Skeletal muscle tissue (tissue), 4 donors: ENCODE measurements around the gene C6. TPM values are rescaled to one million over a fixed set of nuclear protein-coding genes. Genes with fewer than 3 reads are reported as not detected.
"Not testable (repeated sequence)": the region's sequence is repeated elsewhere in the genome, so short reads cannot be mapped to it uniquely, and the experiment has no call there.

Experiments
- H3K27ac ChIP-seq: one replicate; pipeline ENCODE4 v1.7.0; 2013; ENCODE audit warnings: mild to moderate bottlenecking, low read depth, low read length, inconsistent platforms
- H3K27me3 ChIP-seq, 3 donors: one replicate each; pipeline ENCODE4 v1.7.0; 2013; ENCODE audit warnings: low read length in 3 of 3; ENCODE audit not compliant: control insufficient read depth in 3 of 3, insufficient read depth in 3 of 3
- H3K36me3 ChIP-seq, 3 donors: one replicate each; pipeline ENCODE4 v1.7.0; 2013; ENCODE audit warnings: low read length in 3 of 3; ENCODE audit not compliant: control insufficient read depth in 3 of 3, insufficient read depth in 3 of 3
- H3K4me1 ChIP-seq, 3 donors: one replicate each; pipeline ENCODE4 v1.7.0; 2013; ENCODE audit warnings: low read length in 3 of 3, mild to moderate bottlenecking in 3 of 3; ENCODE audit not compliant: control insufficient read depth in 3 of 3, insufficient read depth in 3 of 3
- H3K4me3 ChIP-seq, 3 donors: one replicate each; pipeline ENCODE4 v1.7.0; 2013; ENCODE audit warnings: low read length in 3 of 3
- H3K9ac ChIP-seq, 3 donors: one replicate each; pipeline ENCODE4 v1.7.0; 2013; ENCODE audit warnings: low read length in 3 of 3, mild to moderate bottlenecking in 3 of 3, moderate library complexity in 2 of 3, low read depth in 1 of 3
- H3K9me3 ChIP-seq, 3 donors: one replicate each; pipeline ENCODE4 v1.7.0; 2013; ENCODE audit warnings: low read length in 3 of 3; ENCODE audit not compliant: control insufficient read depth in 3 of 3
- total RNA-seq: library from RNA; depleted of rRNA; stranded (reverse); fragments of >200 nt; gene quantifications from one replicate; pipeline ENCODE4 v1.2.3, GENCODE V29; 2014
- donor health status: Osteomylitis.

Gene C6
- total RNA-seq, 1 donor from 2014 or later, result not detected

DNA sequence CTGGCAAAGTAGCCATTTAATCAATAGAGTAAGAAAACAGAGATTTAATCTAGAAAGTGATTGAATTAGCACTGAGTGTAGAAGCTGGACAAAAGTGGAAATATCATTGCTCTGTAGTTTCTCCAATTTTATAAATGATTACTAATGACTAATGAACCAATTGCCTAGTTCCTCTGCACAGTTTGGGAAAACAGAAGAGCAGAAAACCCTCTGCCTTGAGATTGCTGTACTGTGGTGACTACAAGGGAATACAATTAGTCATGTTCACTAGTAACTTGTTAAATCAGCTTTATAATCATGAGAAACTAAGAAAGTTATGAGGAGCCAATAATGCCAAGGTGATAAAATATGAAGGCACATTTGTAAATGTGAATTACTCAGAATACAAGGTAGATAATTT, 21.1 kb upstream of the C6 start:
- Histone ChIP-seq H3K27me3 (no peaks in the 10 kb centered on the region), H3K4me3 (no peak overlapping the region), H3K4me1 (no peaks in the 10 kb centered on the region), H3K36me3 (no peaks in the 10 kb centered on the region), H3K9me3 (peaks cover 0 to 2% (median 0%) of the 10 kb centered on the region in 3 donors), H3K27ac (no peak overlapping the region), H3K9ac (no peak overlapping the region)

GRCh38 chr5:41232797-41233196, 19.5 kb upstream of the C6 start:
- Histone ChIP-seq H3K27ac (no peak overlapping the region), H3K9ac (no peak overlapping the region), H3K36me3 (no peaks in the 10 kb centered on the region), H3K27me3 (no peaks in the 10 kb centered on the region), H3K4me1 (no peaks in the 10 kb centered on the region), H3K4me3 (no peak overlapping the region), H3K9me3 (peaks cover 0 to 7% (median 0%) of the 10 kb centered on the region in 3 donors)

GRCh38 chr5:41230276-41230675, 16.9 kb upstream of the C6 start:
- peaks cover 0 to 12% (median 0%) of the 10 kb centered on the region in 3 donors for H3K9me3 ChIP-seq
- not testable (repeated sequence) for H3K4me1 ChIP-seq, H3K27me3 ChIP-seq, H3K36me3 ChIP-seq, H3K9ac ChIP-seq, H3K27ac ChIP-seq, H3K4me3 ChIP-seq

GRCh38 chr5:41223962-41224361, 10.6 kb upstream of the C6 start:
- peaks cover 0 to 7% (median 0%) of the 10 kb centered on the region in 3 donors for H3K9me3 ChIP-seq
- no peaks in the 10 kb centered on the region for H3K4me1 ChIP-seq
- H3K36me3 ChIP-seq, result no peaks in the 10 kb centered on the region
- H3K27ac ChIP-seq, result no peak overlapping the region
- no peak overlapping the region for H3K9ac ChIP-seq
- no peak overlapping the region for H3K4me3 ChIP-seq
- no peaks in the 10 kb centered on the region for H3K27me3 ChIP-seq

- no peaks in the 10 kb centered on the region for H3K27me3 ChIP-seq
- peak overlapping the region; percentile 15 for H3K27ac ChIP-seq
- no peak overlapping the region for H3K4me3 ChIP-seq
- no peaks in the 10 kb centered on the region for H3K36me3 ChIP-seq
- H3K9me3 ChIP-seq, result no peaks in the 10 kb centered on the region
- H3K9ac ChIP-seq, result no peak overlapping the region
- H3K4me1 ChIP-seq, result no peaks in the 10 kb centered on the region
Measured at GRCh38 chr5:41219658-41220269, 6.4 kb upstream of the C6 start.

DNA sequence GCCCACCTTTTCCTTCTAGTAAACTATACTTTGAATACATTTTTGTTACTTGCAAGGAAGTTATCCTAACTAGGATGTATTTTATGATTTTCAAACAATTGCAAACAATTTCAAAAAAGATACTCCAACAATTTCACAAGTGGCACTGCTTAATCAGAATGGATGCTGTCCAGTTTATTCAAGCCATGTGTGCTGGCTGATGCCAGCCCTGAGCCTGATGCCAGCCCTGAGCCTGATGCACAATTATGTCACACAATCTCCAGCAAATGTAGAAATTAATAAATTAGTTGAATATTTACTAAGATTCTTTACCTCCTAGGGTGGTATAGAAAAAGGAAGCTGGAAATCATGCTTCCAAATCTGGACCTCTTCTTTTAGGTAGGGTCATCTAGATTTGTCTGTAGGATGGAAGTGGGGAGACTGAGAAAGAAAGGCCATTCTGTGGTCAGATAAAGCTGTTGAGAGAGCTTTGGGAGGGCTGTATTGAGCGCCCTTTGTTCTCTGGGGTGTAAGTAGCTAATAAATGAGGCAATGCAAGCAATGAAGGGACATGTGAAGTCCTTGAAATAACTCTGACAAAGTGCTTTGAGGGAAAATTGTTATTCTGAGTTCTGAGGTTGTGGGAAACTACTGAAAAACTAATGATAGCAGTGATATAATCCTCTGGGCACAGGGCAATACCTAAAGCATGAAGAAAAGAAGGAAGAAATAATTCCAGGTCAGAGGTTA, 5.8 kb upstream of the C6 start:
- Histone ChIP-seq H3K36me3 (no peaks in the 10 kb centered on the region), H3K9ac (no peak overlapping the region), H3K27me3 (no peaks in the 10 kb centered on the region), H3K4me3 (no peak overlapping the region), H3K9me3 (no peaks in the 10 kb centered on the region), H3K4me1 (no peaks in the 10 kb centered on the region), H3K27ac (peak overlapping the region; percentile 15)

DNA sequence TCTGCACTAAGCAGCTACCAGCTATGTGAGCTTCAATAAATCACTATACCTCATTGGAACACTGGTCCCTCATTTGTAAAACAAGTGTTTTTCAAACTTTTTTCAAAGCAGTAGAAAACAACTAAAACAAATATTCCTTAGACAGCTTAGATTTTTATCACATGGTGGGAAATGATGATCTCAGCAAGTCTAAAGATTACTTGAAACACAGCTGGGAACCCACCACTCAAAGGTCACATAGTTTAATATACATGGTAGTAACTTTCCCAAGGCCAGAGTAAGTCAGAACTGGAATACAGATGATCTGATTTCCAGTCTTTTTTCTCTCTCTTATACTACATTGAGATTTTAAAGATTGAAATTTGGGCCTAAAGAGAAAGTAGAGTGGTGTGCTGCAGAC, 850 bp upstream of the C6 start:
- Histone ChIP-seq H3K4me3 (no peak overlapping the region), H3K27ac (no peak overlapping the region), H3K9me3 (no peaks in the 10 kb centered on the region), H3K27me3 (no peaks in the 10 kb centered on the region), H3K36me3 (no peaks in the 10 kb centered on the region), H3K4me1 (no peaks in the 10 kb centered on the region), H3K9ac (no peak overlapping the region)

DNA sequence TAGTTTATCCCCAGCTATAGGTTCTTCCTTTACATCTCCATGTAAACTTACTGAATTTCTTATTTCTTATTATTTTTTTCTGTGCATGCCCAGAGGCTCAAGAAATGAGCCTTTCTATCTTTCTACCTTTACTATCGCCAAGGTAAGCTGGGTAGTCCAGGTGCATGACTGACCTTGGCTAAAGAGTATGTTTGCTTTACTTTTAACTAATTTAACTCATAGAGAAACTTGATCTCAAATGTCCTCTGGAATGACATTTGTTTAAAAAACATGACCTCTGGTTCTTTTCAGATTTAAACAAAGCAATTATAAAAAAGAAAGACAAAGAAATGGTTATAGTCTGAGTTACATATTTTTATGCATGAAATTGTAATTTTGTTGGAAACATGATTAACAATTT, 397 bp downstream of the C6 start:
- H3K4me1 ChIP-seq, result no peaks in the 10 kb centered on the region
- no peaks in the 10 kb centered on the region for H3K9me3 ChIP-seq
- H3K4me3 ChIP-seq, result no peak overlapping the region
- no peaks in the 10 kb centered on the region for H3K27me3 ChIP-seq
- H3K27ac ChIP-seq, result no peak overlapping the region
- no peak overlapping the region for H3K9ac ChIP-seq
- H3K36me3 ChIP-seq, result no peaks in the 10 kb centered on the region

GRCh38 chr5:41211417-41211816, 1.9 kb downstream of the C6 start:
- no peak overlapping the region for H3K27ac ChIP-seq
- no peak overlapping the region for H3K9ac ChIP-seq
- no peaks in the 10 kb centered on the region for H3K9me3 ChIP-seq
- H3K36me3 ChIP-seq, result no peaks in the 10 kb centered on the region
- H3K27me3 ChIP-seq, result no peaks in the 10 kb centered on the region
- no peaks in the 10 kb centered on the region for H3K4me1 ChIP-seq
- H3K4me3 ChIP-seq, result no peak overlapping the region

DNA sequence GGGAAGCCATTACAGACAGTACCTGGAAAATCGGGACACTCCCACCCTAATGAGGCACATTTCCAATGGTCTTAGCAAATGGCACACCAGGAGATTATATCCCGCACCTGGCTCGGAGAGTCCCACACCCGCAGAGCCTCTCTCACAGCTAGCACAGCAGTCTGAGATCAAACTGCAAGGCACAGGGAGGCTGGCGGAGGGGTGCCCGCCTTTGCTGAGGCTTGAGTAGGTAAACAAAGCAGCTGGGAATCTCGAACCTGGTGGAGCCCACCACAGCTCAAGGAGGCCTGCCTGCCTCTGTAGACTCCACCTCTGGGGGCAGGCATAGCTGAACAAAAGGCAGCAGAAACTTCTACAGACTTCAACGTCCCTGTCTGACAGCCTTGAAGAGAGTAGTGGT, 7.9 kb downstream of the C6 start:
- not testable (repeated sequence) for H3K4me1 ChIP-seq, H3K9ac ChIP-seq, H3K27ac ChIP-seq, H3K9me3 ChIP-seq, H3K4me3 ChIP-seq, H3K27me3 ChIP-seq, H3K36me3 ChIP-seq
